Uterus (tissue), 2 donors: ENCODE measurements around the gene CACNB2.

Experiments
- POLR2A ChIP-seq, 2 donors: fragments of 450-650 bp; IDR thresholded peaks; one replicate each; pipeline ENCODE4 v1.6.1; 2016; ENCODE audit warnings: antibody characterized with exemption in 2 of 2, mild to moderate bottlenecking in 1 of 2, moderate library complexity in 1 of 2
- TF ChIP-seq, protein P1 (sequence below), 4 experiments: fragments of 200-600 bp in 2 of 4; fragments of 450-650 bp in 2 of 4; sonication (generic) in 2 of 4; IDR thresholded peaks; one replicate each; pipeline ENCODE4 v1.5.1; 2016 to 2019; ENCODE audit warnings: antibody characterized with exemption in 4 of 4, mild to moderate bottlenecking in 2 of 4, moderate library complexity in 1 of 4

DNA sequence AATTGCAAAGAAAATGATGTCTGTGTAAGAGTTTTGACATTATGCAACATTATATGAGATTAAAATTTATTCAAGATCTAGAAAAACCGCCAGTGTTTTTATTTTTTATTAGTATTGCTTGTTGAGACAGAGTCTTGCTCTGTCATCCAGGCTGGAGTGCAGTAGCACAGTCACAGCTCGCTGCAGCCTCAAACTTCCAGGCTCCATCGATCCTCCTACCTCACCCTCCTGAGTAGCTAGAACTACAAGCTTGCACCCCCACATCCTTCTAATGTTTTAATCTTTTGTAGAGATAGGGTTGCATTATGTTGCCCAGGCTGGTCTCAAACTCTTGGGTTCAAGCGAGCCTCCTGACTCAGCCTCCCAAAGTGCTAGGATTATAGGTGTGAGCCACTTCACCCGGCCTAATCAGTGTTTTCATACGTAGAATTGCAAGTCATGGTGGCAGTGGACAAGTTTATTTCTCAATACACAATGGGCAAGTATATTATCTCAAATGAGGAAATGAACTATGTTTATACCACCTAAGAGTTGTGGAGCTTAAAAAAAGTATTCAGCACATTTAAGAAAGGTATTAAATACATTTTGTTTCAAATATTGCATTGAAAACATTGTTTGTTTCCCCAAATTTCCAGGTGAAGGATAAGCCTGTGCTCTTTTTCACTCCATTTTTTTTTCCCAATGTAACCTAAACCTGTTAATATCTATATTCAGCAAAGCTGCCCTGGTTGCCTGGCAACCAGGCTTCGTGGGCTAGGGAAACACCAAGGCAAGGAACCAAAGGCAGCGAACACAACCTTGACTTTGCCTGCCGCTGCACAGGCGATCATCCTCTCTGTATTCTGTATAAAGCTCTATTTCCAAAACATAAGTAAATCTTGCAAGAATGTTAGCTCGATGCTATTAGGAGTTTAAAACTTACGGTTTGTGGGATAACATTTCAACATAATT, 163.9 kb downstream of the CACNB2 start:
- TF ChIP-seq, protein P1, sequence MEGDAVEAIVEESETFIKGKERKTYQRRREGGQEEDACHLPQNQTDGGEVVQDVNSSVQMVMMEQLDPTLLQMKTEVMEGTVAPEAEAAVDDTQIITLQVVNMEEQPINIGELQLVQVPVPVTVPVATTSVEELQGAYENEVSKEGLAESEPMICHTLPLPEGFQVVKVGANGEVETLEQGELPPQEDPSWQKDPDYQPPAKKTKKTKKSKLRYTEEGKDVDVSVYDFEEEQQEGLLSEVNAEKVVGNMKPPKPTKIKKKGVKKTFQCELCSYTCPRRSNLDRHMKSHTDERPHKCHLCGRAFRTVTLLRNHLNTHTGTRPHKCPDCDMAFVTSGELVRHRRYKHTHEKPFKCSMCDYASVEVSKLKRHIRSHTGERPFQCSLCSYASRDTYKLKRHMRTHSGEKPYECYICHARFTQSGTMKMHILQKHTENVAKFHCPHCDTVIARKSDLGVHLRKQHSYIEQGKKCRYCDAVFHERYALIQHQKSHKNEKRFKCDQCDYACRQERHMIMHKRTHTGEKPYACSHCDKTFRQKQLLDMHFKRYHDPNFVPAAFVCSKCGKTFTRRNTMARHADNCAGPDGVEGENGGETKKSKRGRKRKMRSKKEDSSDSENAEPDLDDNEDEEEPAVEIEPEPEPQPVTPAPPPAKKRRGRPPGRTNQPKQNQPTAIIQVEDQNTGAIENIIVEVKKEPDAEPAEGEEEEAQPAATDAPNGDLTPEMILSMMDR (IDR thresholded peaks at IDR 0.05), result no peak
- TF ChIP-seq POLR2A (IDR thresholded peaks at IDR 0.05), result no peak
